Measurements from ENCODE around the gene TBK1.
A peak's percentile ranks its signal among the peaks of the same experiment; 100 is the strongest.

Gene TBK1

GRCh38 chr12:64457466-64457865, 5.5 kb downstream of the TBK1 start:
- no peak for DNase-seq
- ATAC-seq (ENCODE audit: insufficient read depth, low read depth): no peak
- Histone ChIP-seq H3K36me3 (ENCODE audit: insufficient read depth, low read length) (peaks cover 16% of the 10 kb centered on the region), H3K79me2 (ENCODE audit: insufficient read depth, low read length) (peaks cover 86% of the 10 kb centered on the region), H3K9ac (ENCODE audit: low read depth, low read length) (no peak overlapping the region), H3K9me3 (ENCODE audit: insufficient read depth, low read length, severe bottlenecking) (no peaks in the 10 kb centered on the region), H3K4me1 (ENCODE audit: insufficient read depth, low read length) (peaks cover 54% of the 10 kb centered on the region), H4K20me1 (ENCODE audit: insufficient read depth, low read length) (no peaks in the 10 kb centered on the region), H3K4me3 (ENCODE audit: low read depth in 1 of 2, low read length in 2 of 2) (no peak overlapping the region), H3K4me2 (ENCODE audit: insufficient read depth, low read length) (peak overlapping the region; percentile 29; the same call in 1 of the 2 replicates), H2AFZ (ENCODE audit: low read depth, low read length) (no peak overlapping the region), H3K27me3 (ENCODE audit: insufficient read depth, low read length, poor library complexity) (no peaks in the 10 kb centered on the region), H3K27ac (ENCODE audit: low read length) (0 out of 2 replicates have a peak overlapping the region, but pooled peaks have one; percentile 3)
- TF ChIP-seq EZH2 (IDR thresholded peaks at IDR 0.05; ENCODE audit: borderline replicate concordance, low read depth, low read length, severe bottlenecking) (no peak), CTCF (IDR thresholded peaks at IDR 0.05; ENCODE audit: borderline replicate concordance, extremely low read depth, low read length, poor library complexity, severe bottlenecking) (no peak)

GRCh38 chr12:64457923-64458322, 6.0 kb downstream of the TBK1 start:
- H3K27ac ChIP-seq (ENCODE audit: low read length): no peak overlapping the region
- ATAC-seq (ENCODE audit: insufficient read depth, low read depth) (no peak), DNase-seq (no peak)
- peaks cover 85% of the 10 kb centered on the region for H3K79me2 ChIP-seq (ENCODE audit: insufficient read depth, low read length)
- no peak for TF ChIP-seq EZH2 (IDR thresholded peaks at IDR 0.05; ENCODE audit: borderline replicate concordance, low read depth, low read length, severe bottlenecking)
- peak overlapping the region; percentile 29; the same call in 1 of the 2 replicates for H3K4me2 ChIP-seq (ENCODE audit: insufficient read depth, low read length)
- H3K27me3 ChIP-seq (ENCODE audit: insufficient read depth, low read length, poor library complexity): no peaks in the 10 kb centered on the region
- no peaks in the 10 kb centered on the region for H3K9me3 ChIP-seq (ENCODE audit: insufficient read depth, low read length, severe bottlenecking)
- H3K4me1 ChIP-seq (ENCODE audit: insufficient read depth, low read length): peaks cover 53% of the 10 kb centered on the region
- H3K9ac ChIP-seq (ENCODE audit: low read depth, low read length): no peak overlapping the region
- H3K36me3 ChIP-seq (ENCODE audit: insufficient read depth, low read length): peaks cover 16% of the 10 kb centered on the region
- no peak overlapping the region for H2AFZ ChIP-seq (ENCODE audit: low read depth, low read length)
- H4K20me1 ChIP-seq (ENCODE audit: insufficient read depth, low read length): no peaks in the 10 kb centered on the region
- no peak overlapping the region for H3K4me3 ChIP-seq (ENCODE audit: low read depth in 1 of 2, low read length in 2 of 2)

GRCh38 chr12:64459394-64459891, 7.5 kb downstream of the TBK1 start:
- no peak for TF ChIP-seq EZH2 (IDR thresholded peaks at IDR 0.05; ENCODE audit: borderline replicate concordance, low read depth, low read length, severe bottlenecking)
- no peak for TF ChIP-seq CTCF (IDR thresholded peaks at IDR 0.05; ENCODE audit: borderline replicate concordance, extremely low read depth, low read length, poor library complexity, severe bottlenecking)
- H3K9ac ChIP-seq (ENCODE audit: low read depth, low read length): peak overlapping the region; percentile 55
- no peaks in the 10 kb centered on the region for H3K9me3 ChIP-seq (ENCODE audit: insufficient read depth, low read length, severe bottlenecking)
- peak overlapping the region; percentile 71 for H2AFZ ChIP-seq (ENCODE audit: low read depth, low read length)
- H3K27me3 ChIP-seq (ENCODE audit: insufficient read depth, low read length, poor library complexity): no peaks in the 10 kb centered on the region
- peaks cover 71% of the 10 kb centered on the region for H3K79me2 ChIP-seq (ENCODE audit: insufficient read depth, low read length)
- H3K4me1 ChIP-seq (ENCODE audit: insufficient read depth, low read length): peaks cover 43% of the 10 kb centered on the region
- peak overlapping the region; percentile 70 for H3K4me2 ChIP-seq (ENCODE audit: insufficient read depth, low read length)
- no peaks in the 10 kb centered on the region for H4K20me1 ChIP-seq (ENCODE audit: insufficient read depth, low read length)
- peak overlapping the region; percentile 17 to 54; a peak in 3 of 4 replicates for H3K4me3 ChIP-seq (ENCODE audit: low read depth in 1 of 2, low read length in 2 of 2)
- H3K36me3 ChIP-seq (ENCODE audit: insufficient read depth, low read length): peaks cover 27% of the 10 kb centered on the region
- ATAC-seq (ENCODE audit: insufficient read depth, low read depth) (peak; percentile 60), DNase-seq (peak; percentile 24)
- peak overlapping the region; percentile 87 for H3K27ac ChIP-seq (ENCODE audit: low read length)

- TF ChIP-seq EZH2 (IDR thresholded peaks at IDR 0.05; ENCODE audit: borderline replicate concordance, low read depth, low read length, severe bottlenecking) (no peak), CTCF (IDR thresholded peaks at IDR 0.05; ENCODE audit: borderline replicate concordance, extremely low read depth, low read length, poor library complexity, severe bottlenecking) (no peak)
- DNase-seq (no peak), ATAC-seq (ENCODE audit: insufficient read depth, low read depth) (no peak)
- H3K79me2 ChIP-seq (ENCODE audit: insufficient read depth, low read length): peaks cover 51% of the 10 kb centered on the region
- H3K9me3 ChIP-seq (ENCODE audit: insufficient read depth, low read length, severe bottlenecking): no peaks in the 10 kb centered on the region
- H4K20me1 ChIP-seq (ENCODE audit: insufficient read depth, low read length): no peaks in the 10 kb centered on the region
- no peak overlapping the region for H3K9ac ChIP-seq (ENCODE audit: low read depth, low read length)
- peaks cover 28% of the 10 kb centered on the region for H3K4me1 ChIP-seq (ENCODE audit: insufficient read depth, low read length)
- H3K27me3 ChIP-seq (ENCODE audit: insufficient read depth, low read length, poor library complexity): no peaks in the 10 kb centered on the region
- no peak overlapping the region for H3K4me3 ChIP-seq (ENCODE audit: low read depth in 1 of 2, low read length in 2 of 2)
- H3K36me3 ChIP-seq (ENCODE audit: insufficient read depth, low read length): peaks cover 46% of the 10 kb centered on the region
- no peak overlapping the region for H2AFZ ChIP-seq (ENCODE audit: low read depth, low read length)
- no peak overlapping the region for H3K27ac ChIP-seq (ENCODE audit: low read length)
- H3K4me2 ChIP-seq (ENCODE audit: insufficient read depth, low read length): no peak overlapping the region
Measured at GRCh38 chr12:64461634-64462414, 9.9 kb downstream of the TBK1 start.
